ENCODE results near the gene CASQ2. TPM values are rescaled to one million over a fixed set of nuclear protein-coding genes. Genes with fewer than 3 reads are reported as not detected.

CASQ2 gene
- total and polyA plus RNA-seq, 12 donors = 0.14 to 4.1 (median 0.34) TPM; not detected in 2

DNA sequence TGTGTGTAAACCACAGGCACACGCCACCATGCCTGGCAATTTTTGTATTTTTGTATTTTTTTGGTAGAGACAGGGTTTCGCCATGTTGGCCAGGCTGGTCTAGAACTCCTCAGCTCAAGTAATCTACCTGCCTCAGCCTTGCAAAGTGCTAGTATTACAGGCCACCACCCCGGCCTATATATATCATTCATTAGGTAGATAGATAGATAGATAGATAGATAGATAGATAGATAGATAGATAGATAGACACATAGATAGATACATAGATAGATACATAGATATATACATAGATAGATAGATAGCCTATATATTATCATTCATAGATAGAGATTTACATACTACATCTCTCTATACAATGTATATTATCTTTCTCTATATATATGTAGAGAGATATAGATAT lies 80.8 kb downstream of the CASQ2 start:
- Histone ChIP-seq H3K27ac (no peak overlapping the region), H3K9me3 (replicated peaks in 1 of 3) (no peaks in the 10 kb centered on the region), H3K4me1 (replicated peaks in 1 of 2) (no peaks in the 10 kb centered on the region), H3K36me3 (replicated peaks in 1 of 2) (peaks cover 0 to 30% of the 10 kb centered on the region in 2 donors), H3K4me3 (no peak overlapping the region), H3K27me3 (no peaks in the 10 kb centered on the region)
- intact Hi-C loops (cut with DNase I) = no loop called here
- no peak for DNase-seq
- 79 to 97% (median 93%) methylated on average over 3 of the region's 3 CpGs for WGBS, 4 donors
- TF ChIP-seq, protein P1, sequence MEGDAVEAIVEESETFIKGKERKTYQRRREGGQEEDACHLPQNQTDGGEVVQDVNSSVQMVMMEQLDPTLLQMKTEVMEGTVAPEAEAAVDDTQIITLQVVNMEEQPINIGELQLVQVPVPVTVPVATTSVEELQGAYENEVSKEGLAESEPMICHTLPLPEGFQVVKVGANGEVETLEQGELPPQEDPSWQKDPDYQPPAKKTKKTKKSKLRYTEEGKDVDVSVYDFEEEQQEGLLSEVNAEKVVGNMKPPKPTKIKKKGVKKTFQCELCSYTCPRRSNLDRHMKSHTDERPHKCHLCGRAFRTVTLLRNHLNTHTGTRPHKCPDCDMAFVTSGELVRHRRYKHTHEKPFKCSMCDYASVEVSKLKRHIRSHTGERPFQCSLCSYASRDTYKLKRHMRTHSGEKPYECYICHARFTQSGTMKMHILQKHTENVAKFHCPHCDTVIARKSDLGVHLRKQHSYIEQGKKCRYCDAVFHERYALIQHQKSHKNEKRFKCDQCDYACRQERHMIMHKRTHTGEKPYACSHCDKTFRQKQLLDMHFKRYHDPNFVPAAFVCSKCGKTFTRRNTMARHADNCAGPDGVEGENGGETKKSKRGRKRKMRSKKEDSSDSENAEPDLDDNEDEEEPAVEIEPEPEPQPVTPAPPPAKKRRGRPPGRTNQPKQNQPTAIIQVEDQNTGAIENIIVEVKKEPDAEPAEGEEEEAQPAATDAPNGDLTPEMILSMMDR (IDR thresholded peaks at IDR 0.05) = no peak
- TF ChIP-seq POLR2A (IDR thresholded peaks at IDR 0.05) = no peak

DNA sequence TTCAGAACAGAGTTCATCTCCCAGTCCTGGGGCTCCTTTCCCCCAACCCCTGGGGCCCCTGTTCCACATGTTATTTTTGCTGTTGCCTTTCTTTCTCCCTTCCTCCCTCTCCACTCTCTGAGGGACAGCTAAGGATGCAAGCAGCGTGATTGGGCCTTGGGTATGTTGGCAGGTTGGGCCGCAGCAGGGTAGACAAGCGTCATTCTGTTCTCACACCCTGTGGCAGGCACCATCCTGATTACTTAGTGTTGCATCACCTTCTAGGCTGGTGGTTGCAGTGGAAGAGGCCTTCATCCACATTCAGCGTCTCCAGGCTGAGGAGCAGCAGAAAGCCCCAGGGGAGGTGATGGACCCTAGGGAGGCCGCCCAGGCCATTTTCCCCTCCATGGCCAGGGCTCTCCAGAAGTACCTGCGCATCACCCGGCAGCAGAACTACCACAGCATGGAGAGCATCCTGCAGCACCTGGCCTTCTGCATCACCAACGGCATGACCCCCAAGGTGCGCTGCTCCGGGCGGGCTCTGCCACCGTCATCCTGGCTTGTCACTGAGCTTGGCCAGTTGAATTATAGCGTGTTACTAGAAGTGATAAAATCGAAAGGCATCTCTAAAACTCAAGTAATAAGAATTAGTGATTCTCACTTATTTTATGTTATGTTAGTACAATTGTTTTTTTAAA lies 83.3 kb downstream of the CASQ2 start:
- Histone ChIP-seq H3K4me1 (replicated peaks in 1 of 2) (no peaks in the 10 kb centered on the region), H3K27me3 (no peaks in the 10 kb centered on the region), H3K9me3 (replicated peaks in 1 of 3) (no peaks in the 10 kb centered on the region), H3K27ac (no peak overlapping the region), H3K4me3 (no peak overlapping the region), H3K36me3 (replicated peaks in 1 of 2) (peaks cover 0 to 21% of the 10 kb centered on the region in 2 donors)
- TF ChIP-seq, protein P1 (IDR thresholded peaks at IDR 0.05) = no peak
- no peak for TF ChIP-seq POLR2A (IDR thresholded peaks at IDR 0.05)
- intact Hi-C loops (cut with DNase I) = no loop called here
- no peak for DNase-seq
- WGBS, 4 donors = 88 to 95% (median 92%) methylated on average over 11 to 14 of the region's 14 CpGs

DNA sequence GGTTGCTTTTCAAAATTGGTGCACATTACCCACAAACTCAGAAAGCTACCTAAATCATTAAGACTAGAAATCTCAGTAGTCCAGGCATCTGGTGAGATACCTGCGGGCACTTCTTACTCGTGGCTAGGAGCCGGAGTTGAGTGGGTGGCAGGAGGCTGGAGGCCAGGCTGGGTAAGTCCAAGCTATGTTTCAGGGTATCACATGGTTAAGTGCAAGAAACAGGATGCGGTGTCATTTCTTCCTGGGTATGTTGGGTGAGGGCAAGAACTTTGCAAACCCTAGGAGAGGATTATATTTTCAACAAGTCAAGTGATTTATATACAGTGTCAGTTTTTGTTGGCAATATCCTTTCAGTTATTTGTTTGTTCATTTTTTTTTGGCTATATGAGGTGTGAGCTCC lies 85.7 kb downstream of the CASQ2 start:
- TF ChIP-seq POLR2A (IDR thresholded peaks at IDR 0.05) = no peak
- TF ChIP-seq, protein P1 (IDR thresholded peaks at IDR 0.05) = no peak
- Histone ChIP-seq H3K4me1 (replicated peaks in 1 of 2) (peaks cover 2 to 5% of the 10 kb centered on the region in 2 donors), H3K27ac (no peak overlapping the region), H3K9me3 (replicated peaks in 1 of 3) (no peaks in the 10 kb centered on the region), H3K4me3 (no peak overlapping the region), H3K36me3 (replicated peaks in 1 of 2) (peaks cover 0 to 14% of the 10 kb centered on the region in 2 donors), H3K27me3 (no peaks in the 10 kb centered on the region)
- no peak for DNase-seq
- WGBS, 4 donors = 97 to 98% (median 97%) methylated on average over 4 of the region's 4 CpGs
- intact Hi-C loops (cut with DNase I) = no loop called here

DNA sequence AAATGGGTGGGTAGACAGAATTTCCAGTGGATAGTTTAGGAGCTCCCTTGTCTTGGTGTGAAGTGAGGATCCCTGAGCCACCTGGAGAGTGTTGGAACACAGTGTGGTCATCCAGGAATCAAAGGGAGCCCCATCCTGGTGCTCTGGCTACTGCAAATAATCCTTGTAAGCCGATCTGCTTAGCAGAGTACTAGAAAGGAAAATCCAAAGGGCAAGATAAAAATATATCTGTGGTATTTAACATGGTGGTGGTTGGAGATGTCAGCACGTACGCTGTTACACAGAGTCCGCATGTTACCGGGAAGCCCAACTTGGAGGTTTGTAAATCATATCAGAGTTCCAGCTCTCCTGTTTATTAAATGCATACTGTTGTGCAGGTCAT lies 87.8 kb downstream of the CASQ2 start:
- Histone ChIP-seq H3K4me3 (no peak overlapping the region), H3K9me3 (replicated peaks in 1 of 3) (no peaks in the 10 kb centered on the region), H3K36me3 (replicated peaks in 1 of 2) (peaks cover 0 to 14% of the 10 kb centered on the region in 2 donors), H3K27ac (no peak overlapping the region), H3K27me3 (no peaks in the 10 kb centered on the region), H3K4me1 (replicated peaks in 1 of 2) (peaks cover 2 to 5% of the 10 kb centered on the region in 2 donors)
- no peak for DNase-seq
- TF ChIP-seq, protein P1 (IDR thresholded peaks at IDR 0.05) = no peak
- no peak for TF ChIP-seq POLR2A (IDR thresholded peaks at IDR 0.05)
- intact Hi-C loops (cut with DNase I) = no loop called here
- 95 to 99% (median 97%) methylated on average over 5 of the region's 5 CpGs for WGBS, 4 donors
